H1 (cell line): ENCODE data around the gene DPYSL4. TPM values are rescaled to one million over a fixed set of nuclear protein-coding genes. Genes with fewer than 3 reads are reported as not detected.

Experiments
- ATF2 ChIP-seq: IDR thresholded peaks from 2 replicates; pipeline ENCODE4 v1.6.1; 2012; ENCODE audit warnings: low read length, inconsistent platforms
- BCL11A ChIP-seq, 2 experiments: IDR thresholded peaks; one replicate each; pipeline ENCODE4 v1.6.1; 2011; ENCODE audit warnings: low read depth in 2 of 2, low read length in 2 of 2, mild to moderate bottlenecking in 2 of 2
- CEBPB ChIP-seq: IDR thresholded peaks from 2 replicates; pipeline ENCODE4 v1.6.1; 2012; ENCODE audit warnings: low read depth, low read length
- CHD2 ChIP-seq: IDR thresholded peaks from 2 replicates; pipeline ENCODE4 v1.6.1; 2012; ENCODE audit warnings: low read length, improper control_type of control experiment
- MAFK ChIP-seq: IDR thresholded peaks from 2 replicates; pipeline ENCODE4 v1.6.1; 2012; ENCODE audit warnings: low read depth, mild to moderate bottlenecking, improper control_type of control experiment, low read length
- TBP ChIP-seq: IDR thresholded peaks from 2 replicates; pipeline ENCODE4 v1.6.1; 2011; ENCODE audit warnings: low read depth, low read length, improper control_type of control experiment
- polyA plus RNA-seq, 7 experiments: library from polyadenylated mRNA; depleted of rRNA in 3 of 7; stranded (reverse) in 5 of 7; unstranded in 2 of 7; fragments of >200 nt in 5 of 7; fragments of 200-250 nt in 2 of 7; gene quantifications; 1 replicate in 5 of 7; 2 replicates in 1 of 7; 4 replicates in 1 of 7; pipeline versions ENCODE4 v1.2.1 to v1.2.3, GENCODE V29; 2011 to 2013; ENCODE audit warnings: missing spikeins in 2 of 7, mixed read lengths in 2 of 7
- total RNA-seq: library from RNA; stranded (reverse); fragmentation: NEBNext Ultra II Directional; extraction: Animal tissue kit (Norgen Biotek cat#: 25700); gene quantifications from 2 replicates; pipeline ENCODE4 v1.2.1, GENCODE V29; 2021

DPYSL4 gene
- total and polyA plus RNA-seq, 2 of the 8 experiments (the other 6 are each of a cell fraction or from before 2014, with no cell fraction given): 12.9 to 15.2 TPM

DNA sequence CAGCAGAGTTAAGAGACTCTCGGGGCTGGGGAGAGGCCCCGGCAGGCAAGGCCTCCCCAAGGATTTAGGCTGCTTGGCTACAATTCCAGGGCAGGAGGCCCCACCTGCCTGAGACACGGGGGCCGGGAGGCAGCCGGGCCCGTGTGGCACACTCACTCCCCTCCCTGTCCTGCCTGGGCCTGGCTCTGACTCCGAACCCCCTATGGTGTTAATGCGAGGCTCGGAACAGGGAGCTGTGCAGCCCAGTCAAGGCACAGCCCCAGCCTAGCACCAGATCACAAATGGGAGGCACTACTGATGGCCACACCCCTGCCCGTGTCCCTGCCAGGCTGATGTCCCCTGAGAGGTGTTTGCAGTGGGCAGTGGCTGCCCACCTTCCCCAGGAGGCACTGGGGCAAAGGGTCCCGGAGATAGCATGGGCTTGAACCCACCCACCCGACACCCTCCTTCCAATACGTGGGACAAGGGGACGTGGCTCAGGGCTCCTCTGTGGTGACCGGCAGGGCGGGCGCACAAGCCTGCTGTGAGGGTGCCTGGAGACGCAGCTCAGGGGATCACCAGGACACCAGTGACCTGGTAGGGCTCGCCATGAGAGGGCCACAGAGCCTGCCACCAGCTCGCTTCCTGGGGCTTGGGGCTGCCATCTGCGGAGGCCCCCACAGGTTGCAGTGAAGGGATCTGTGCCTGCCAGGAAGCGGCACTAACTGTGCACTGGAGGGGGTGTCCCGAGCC lies 37.0 kb downstream of the DPYSL4 start (continued):
- TF ChIP-seq CEBPB: no peak
- no peak for TF ChIP-seq MAFK
- no peak for TF ChIP-seq TBP
- TF ChIP-seq BCL11A (IDR thresholded peaks at IDR 0.05; ENCODE audit: low read depth in 2 of 2, low read length in 2 of 2): no peak
- no peak for TF ChIP-seq ATF2
- no peak for TF ChIP-seq CHD2
